ENCODE measurements around the gene PTPRK. TPM values are rescaled to one million over a fixed set of nuclear protein-coding genes. Genes with fewer than 3 reads are reported as not detected.

PTPRK gene
- total RNA-seq, 1 donor from 2014 or later = 18.4 TPM

DNA sequence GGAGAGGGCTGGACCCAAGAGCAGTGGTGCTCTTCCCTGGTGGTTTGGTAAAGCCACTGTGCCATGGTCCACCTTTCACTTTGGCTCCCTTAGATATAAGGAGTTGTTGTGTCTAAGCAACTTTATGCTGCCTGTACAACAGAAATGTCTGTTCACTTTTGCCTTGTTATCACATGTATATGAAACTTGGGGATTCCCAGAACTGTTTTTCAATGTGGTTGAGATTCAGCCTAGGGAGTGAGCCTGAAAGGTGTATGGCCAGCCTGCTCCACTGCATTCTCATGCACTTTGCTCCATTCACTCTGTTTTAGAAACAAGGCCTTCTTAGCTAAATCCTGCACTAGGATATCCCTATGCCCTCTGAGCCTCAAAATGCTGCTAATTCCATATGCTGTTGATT lies 385.1 kb downstream of the PTPRK start:
- H3K4me1 ChIP-seq = peaks cover 61% of the 10 kb centered on the region
- H3K27me3 ChIP-seq (ENCODE audit: low read depth) = no peaks in the 10 kb centered on the region
- H3K9me3 ChIP-seq (replicated peaks) = no peaks in the 10 kb centered on the region
- H3K4me3 ChIP-seq = no peak overlapping the region
- H3K36me3 ChIP-seq = no peaks in the 10 kb centered on the region
- DNase-seq = no peak
- TF ChIP-seq, protein P1, sequence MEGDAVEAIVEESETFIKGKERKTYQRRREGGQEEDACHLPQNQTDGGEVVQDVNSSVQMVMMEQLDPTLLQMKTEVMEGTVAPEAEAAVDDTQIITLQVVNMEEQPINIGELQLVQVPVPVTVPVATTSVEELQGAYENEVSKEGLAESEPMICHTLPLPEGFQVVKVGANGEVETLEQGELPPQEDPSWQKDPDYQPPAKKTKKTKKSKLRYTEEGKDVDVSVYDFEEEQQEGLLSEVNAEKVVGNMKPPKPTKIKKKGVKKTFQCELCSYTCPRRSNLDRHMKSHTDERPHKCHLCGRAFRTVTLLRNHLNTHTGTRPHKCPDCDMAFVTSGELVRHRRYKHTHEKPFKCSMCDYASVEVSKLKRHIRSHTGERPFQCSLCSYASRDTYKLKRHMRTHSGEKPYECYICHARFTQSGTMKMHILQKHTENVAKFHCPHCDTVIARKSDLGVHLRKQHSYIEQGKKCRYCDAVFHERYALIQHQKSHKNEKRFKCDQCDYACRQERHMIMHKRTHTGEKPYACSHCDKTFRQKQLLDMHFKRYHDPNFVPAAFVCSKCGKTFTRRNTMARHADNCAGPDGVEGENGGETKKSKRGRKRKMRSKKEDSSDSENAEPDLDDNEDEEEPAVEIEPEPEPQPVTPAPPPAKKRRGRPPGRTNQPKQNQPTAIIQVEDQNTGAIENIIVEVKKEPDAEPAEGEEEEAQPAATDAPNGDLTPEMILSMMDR (IDR thresholded peaks at IDR 0.05; ENCODE audit: borderline replicate concordance) = no peak
- H3K27ac ChIP-seq (replicated peaks) = no peak overlapping the region
- intact Hi-C loops (cut with micrococcal nuclease) = no loop called here

DNA sequence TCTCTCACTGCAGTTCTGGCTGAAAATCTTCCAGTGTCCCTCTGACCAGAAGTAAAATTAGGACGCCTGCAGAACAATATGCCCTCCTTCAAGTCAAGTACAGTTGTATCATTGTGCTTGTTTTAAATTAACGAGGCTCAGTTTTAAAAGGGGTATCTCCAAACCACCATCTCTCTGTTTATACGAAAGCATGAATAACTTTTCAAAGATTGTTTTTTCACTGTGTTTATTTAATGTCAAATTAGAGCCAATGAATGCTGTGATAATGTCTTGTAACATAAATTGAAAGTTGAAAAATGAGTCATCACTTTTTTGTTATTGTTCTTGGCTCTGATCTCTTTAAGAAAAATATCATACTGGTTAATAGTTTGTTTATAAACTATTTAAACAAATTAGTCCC lies 388.8 kb downstream of the PTPRK start:
- TF ChIP-seq, protein P1 (IDR thresholded peaks at IDR 0.05; ENCODE audit: borderline replicate concordance) = no peak
- H3K9me3 ChIP-seq (replicated peaks) = no peaks in the 10 kb centered on the region
- H3K4me3 ChIP-seq = peak overlapping the region; percentile 20
- intact Hi-C loops (cut with micrococcal nuclease) = no loop called here
- no peaks in the 10 kb centered on the region for H3K27me3 ChIP-seq (ENCODE audit: low read depth)
- no peak for DNase-seq
- H3K27ac ChIP-seq (replicated peaks) = peak overlapping the region; percentile 49
- H3K36me3 ChIP-seq = no peaks in the 10 kb centered on the region
- peaks cover 45% of the 10 kb centered on the region for H3K4me1 ChIP-seq

DNA sequence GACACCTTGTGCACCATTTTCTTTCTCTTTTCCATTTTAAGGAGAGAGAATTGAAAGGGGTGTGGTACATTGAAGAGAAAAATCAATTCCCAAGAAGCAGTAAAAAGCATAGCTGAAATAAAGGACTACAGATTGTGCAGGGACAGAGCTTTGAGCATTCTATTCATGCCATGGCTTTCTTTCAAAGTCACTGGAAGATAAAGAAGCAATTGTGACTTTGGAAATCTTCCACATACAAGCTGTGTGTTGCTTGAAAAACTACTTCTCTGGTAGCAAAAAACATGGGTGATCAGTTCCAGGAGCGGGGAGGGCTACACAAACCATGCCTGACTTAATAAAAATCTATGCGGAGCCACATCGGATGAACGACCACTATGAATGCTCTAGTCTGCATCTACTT lies 389.4 kb downstream of the PTPRK start:
- Histone ChIP-seq H3K9me3 (replicated peaks) (no peaks in the 10 kb centered on the region), H3K4me1 (peaks cover 39% of the 10 kb centered on the region), H3K36me3 (no peaks in the 10 kb centered on the region), H3K4me3 (peak overlapping the region; percentile 20), H3K27ac (replicated peaks) (peak overlapping the region; percentile 49), H3K27me3 (ENCODE audit: low read depth) (no peaks in the 10 kb centered on the region)
- intact Hi-C loops (cut with micrococcal nuclease) = no loop called here
- TF ChIP-seq, protein P1 (IDR thresholded peaks at IDR 0.05; ENCODE audit: borderline replicate concordance) = no peak
- DNase-seq = no peak

DNA sequence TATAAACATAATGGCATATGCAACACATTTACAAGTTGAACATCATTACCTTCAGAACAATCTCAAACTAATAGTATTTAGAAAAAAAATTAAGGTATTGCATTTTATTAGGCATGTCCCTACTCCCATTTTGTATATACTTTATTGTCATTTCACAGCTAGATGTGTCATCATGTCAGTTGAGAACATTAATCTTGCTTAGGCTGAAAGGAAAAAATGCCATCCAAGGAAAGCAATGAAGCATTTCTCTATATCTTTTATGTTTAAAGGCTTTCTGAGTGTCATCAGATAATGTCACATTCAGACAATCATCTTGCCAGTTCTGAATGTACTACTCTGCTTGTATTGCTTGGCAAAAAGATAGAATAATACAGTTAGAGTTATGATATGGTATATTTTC lies 390.7 kb downstream of the PTPRK start:
- Histone ChIP-seq H3K27ac (replicated peaks) (peak overlapping the region; percentile 49), H3K9me3 (replicated peaks) (no peaks in the 10 kb centered on the region), H3K4me1 (peaks cover 36% of the 10 kb centered on the region), H3K27me3 (ENCODE audit: low read depth) (no peaks in the 10 kb centered on the region), H3K36me3 (no peaks in the 10 kb centered on the region), H3K4me3 (no peak overlapping the region)
- DNase-seq = no peak
- TF ChIP-seq, protein P1 (IDR thresholded peaks at IDR 0.05; ENCODE audit: borderline replicate concordance) = no peak
- intact Hi-C loops (cut with micrococcal nuclease) = no loop called here

DNA sequence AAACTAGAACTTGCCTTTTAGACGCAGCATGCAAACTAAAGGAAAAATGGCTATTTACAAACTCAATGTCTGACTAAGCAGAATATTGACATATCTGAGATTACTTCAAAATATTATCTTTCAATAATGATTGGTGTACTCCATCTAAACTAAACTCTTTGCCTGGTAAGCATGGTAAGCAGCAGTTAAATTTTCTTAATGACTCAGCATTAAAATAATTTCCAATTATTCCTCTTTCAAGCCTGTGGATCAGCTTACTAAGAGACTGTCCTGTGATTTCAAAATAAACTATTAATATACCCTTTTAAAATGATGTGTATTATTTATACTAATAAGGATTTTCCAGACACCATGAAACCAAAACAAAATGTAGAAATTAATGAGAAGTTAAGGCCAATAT lies 392.7 kb downstream of the PTPRK start:
- Histone ChIP-seq H3K27me3 (ENCODE audit: low read depth) (no peaks in the 10 kb centered on the region), H3K4me1 (peaks cover 36% of the 10 kb centered on the region), H3K9me3 (replicated peaks) (no peaks in the 10 kb centered on the region), H3K27ac (replicated peaks) (no peak overlapping the region), H3K4me3 (no peak overlapping the region), H3K36me3 (no peaks in the 10 kb centered on the region)
- no peak for DNase-seq
- TF ChIP-seq, protein P1 (IDR thresholded peaks at IDR 0.05; ENCODE audit: borderline replicate concordance) = no peak
- intact Hi-C loops (cut with micrococcal nuclease) = no loop called here

DNA sequence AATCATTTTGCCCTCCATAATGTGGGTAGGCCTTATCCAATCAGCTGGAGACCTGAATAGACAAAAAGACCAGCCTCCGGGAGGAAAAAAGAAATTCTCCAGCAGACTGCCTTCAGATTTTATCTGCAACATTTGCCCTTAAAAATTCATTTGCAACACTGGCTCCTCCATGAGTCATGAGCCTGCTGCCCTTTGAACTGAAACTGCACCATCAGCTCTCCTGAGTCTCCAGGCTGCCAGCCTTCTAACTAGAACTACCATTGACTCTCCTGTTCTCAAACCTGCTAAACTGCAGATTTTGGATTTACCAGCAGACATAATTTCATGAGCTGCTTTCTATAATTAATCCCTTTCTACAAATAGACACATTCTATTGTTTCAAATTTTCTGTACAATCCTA lies 395.7 kb downstream of the PTPRK start:
- H3K27me3 ChIP-seq (ENCODE audit: low read depth) = no peaks in the 10 kb centered on the region
- H3K27ac ChIP-seq (replicated peaks) = no peak overlapping the region
- H3K4me1 ChIP-seq = peaks cover 13% of the 10 kb centered on the region
- no peak overlapping the region for H3K4me3 ChIP-seq
- intact Hi-C loops (cut with micrococcal nuclease) = no loop called here
- no peaks in the 10 kb centered on the region for H3K9me3 ChIP-seq (replicated peaks)
- no peaks in the 10 kb centered on the region for H3K36me3 ChIP-seq
- no peak for DNase-seq
- TF ChIP-seq, protein P1 (IDR thresholded peaks at IDR 0.05; ENCODE audit: borderline replicate concordance) = no peak

All from left ventricle myocardium inferior (tissue), 1 donor.